HUES48 (cell line): ENCODE data around the gene CDK7.
"Not testable (repeated sequence)": the region's sequence is repeated elsewhere in the genome, so short reads cannot be mapped to it uniquely, and the experiment has no call there.

Experiments
- H3K27ac ChIP-seq: one replicate; pipeline ENCODE4 v1.7.0; 2013; ENCODE audit warnings: low read depth, low read length, inconsistent platforms
- H3K27me3 ChIP-seq: 2 replicates; pipeline ENCODE4 v1.6.1; 2013; ENCODE audit warnings: mild to moderate bottlenecking, low read length; ENCODE audit not compliant: control insufficient read depth, insufficient read depth
- H3K36me3 ChIP-seq: 2 replicates; pipeline ENCODE4 v1.6.1; 2013; ENCODE audit warnings: low read length; ENCODE audit not compliant: control insufficient read depth, insufficient read depth
- H3K4me1 ChIP-seq: 2 replicates; pipeline ENCODE4 v1.6.1; 2013; ENCODE audit warnings: mild to moderate bottlenecking, low read length; ENCODE audit not compliant: control insufficient read depth, insufficient read depth
- H3K4me3 ChIP-seq: 2 replicates; pipeline ENCODE4 v1.5.1; 2013; ENCODE audit warnings: mild to moderate bottlenecking, low read depth, low read length
- H3K9ac ChIP-seq: 2 replicates; pipeline ENCODE4 v1.6.1; 2013; ENCODE audit warnings: mild to moderate bottlenecking, low read depth, low read length, moderate library complexity
- H3K9me3 ChIP-seq: 2 replicates; pipeline ENCODE4 v1.6.1; 2013; ENCODE audit warnings: low read length; ENCODE audit not compliant: control insufficient read depth, insufficient read depth

The CDK7 gene

GRCh38 chr5:69237877-69238276 lies 3.2 kb downstream of the CDK7 start:
- H3K4me3 ChIP-seq = no peak overlapping the region
- H3K9me3 ChIP-seq = no peaks in the 10 kb centered on the region
- H3K9ac ChIP-seq = no peak overlapping the region
- H3K27me3 ChIP-seq = no peaks in the 10 kb centered on the region
- peaks cover 43% of the 10 kb centered on the region for H3K36me3 ChIP-seq
- H3K4me1 ChIP-seq = 0 out of 2 replicates have a peak, but pooled peaks cover 3% of the 10 kb centered on the region
- no peak overlapping the region for H3K27ac ChIP-seq

- Histone ChIP-seq H3K4me1 (0 out of 2 replicates have a peak, but pooled peaks cover 3% of the 10 kb centered on the region), H3K9me3 (no peaks in the 10 kb centered on the region), H3K27ac (no peak overlapping the region), H3K36me3 (peaks cover 43% of the 10 kb centered on the region), H3K9ac (no peak overlapping the region), H3K27me3 (no peaks in the 10 kb centered on the region), H3K4me3 (no peak overlapping the region)
These were observed 4.1 kb downstream of the CDK7 start for GRCh38 chr5:69238760-69239251.

- Histone ChIP-seq H3K36me3 (peaks cover 38% of the 10 kb centered on the region), H3K27ac (no peak overlapping the region), H3K4me3 (no peak overlapping the region), H3K9ac (no peak overlapping the region), H3K27me3 (no peaks in the 10 kb centered on the region), H3K4me1 (no peaks in the 10 kb centered on the region), H3K9me3 (no peaks in the 10 kb centered on the region)
These were observed 7.7 kb downstream of the CDK7 start for GRCh38 chr5:69242215-69242927.

- H3K4me3 ChIP-seq = no peak overlapping the region
- peaks cover 12% of the 10 kb centered on the region for H3K36me3 ChIP-seq
- no peak overlapping the region for H3K9ac ChIP-seq
- no peaks in the 10 kb centered on the region for H3K27me3 ChIP-seq
- H3K9me3 ChIP-seq = no peaks in the 10 kb centered on the region
- no peaks in the 10 kb centered on the region for H3K4me1 ChIP-seq
- no peak overlapping the region for H3K27ac ChIP-seq
These were observed 10.3 kb downstream of the CDK7 start for GRCh38 chr5:69245031-69245430.

GRCh38 chr5:69248019-69248418 lies 13.3 kb downstream of the CDK7 start:
- H3K9ac ChIP-seq = no peak overlapping the region
- H3K27ac ChIP-seq = no peak overlapping the region
- no peaks in the 10 kb centered on the region for H3K27me3 ChIP-seq
- no peaks in the 10 kb centered on the region for H3K9me3 ChIP-seq
- H3K4me1 ChIP-seq = no peaks in the 10 kb centered on the region
- H3K4me3 ChIP-seq = no peak overlapping the region
- H3K36me3 ChIP-seq = peaks cover 10% of the 10 kb centered on the region; the same call in 1 of the 2 replicates

GRCh38 chr5:69250593-69250992 lies 15.9 kb downstream of the CDK7 start:
- Histone ChIP-seq H3K36me3 (peaks cover 22% of the 10 kb centered on the region), H3K27me3 (no peaks in the 10 kb centered on the region), H3K27ac (no peak overlapping the region), H3K4me1 (no peaks in the 10 kb centered on the region), H3K9me3 (no peaks in the 10 kb centered on the region), H3K4me3 (no peak overlapping the region), H3K9ac (no peak overlapping the region)

GRCh38 chr5:69252437-69252836 lies 17.8 kb downstream of the CDK7 start:
- Histone ChIP-seq H3K36me3 (peaks cover 38% of the 10 kb centered on the region), H3K4me1 (no peaks in the 10 kb centered on the region), H3K4me3 (no peak overlapping the region), H3K9me3 (no peaks in the 10 kb centered on the region), H3K9ac (no peak overlapping the region), H3K27me3 (no peaks in the 10 kb centered on the region), H3K27ac (no peak overlapping the region)

- peaks cover 66% of the 10 kb centered on the region for H3K36me3 ChIP-seq
- not testable (repeated sequence) for H3K9ac ChIP-seq, H3K27me3 ChIP-seq, H3K4me1 ChIP-seq, H3K9me3 ChIP-seq, H3K27ac ChIP-seq, H3K4me3 ChIP-seq
These were observed 21.3 kb downstream of the CDK7 start for GRCh38 chr5:69255940-69256339.

GRCh38 chr5:69257577-69257976 lies 22.9 kb downstream of the CDK7 start:
- Histone ChIP-seq H3K27me3 (no peaks in the 10 kb centered on the region), H3K36me3 (peaks cover 76% of the 10 kb centered on the region), H3K27ac (no peak overlapping the region)

GRCh38 chr5:69261034-69261433 lies 26.3 kb downstream of the CDK7 start:
- H3K4me1 ChIP-seq = no peaks in the 10 kb centered on the region
- H3K4me3 ChIP-seq = no peak overlapping the region
- no peak overlapping the region for H3K27ac ChIP-seq
- peaks cover 80% of the 10 kb centered on the region for H3K36me3 ChIP-seq
- no peaks in the 10 kb centered on the region for H3K27me3 ChIP-seq
- no peaks in the 10 kb centered on the region for H3K9me3 ChIP-seq
- H3K9ac ChIP-seq = no peak overlapping the region

More at GRCh38 chr5:69257577-69257976, 22.9 kb downstream of the CDK7 start:
- no peak overlapping the region for H3K9ac ChIP-seq
- H3K4me3 ChIP-seq = no peak overlapping the region
- no peaks in the 10 kb centered on the region for H3K9me3 ChIP-seq
- no peaks in the 10 kb centered on the region for H3K4me1 ChIP-seq

GRCh38 chr5:69265931-69266330 lies 31.2 kb downstream of the CDK7 start:
- no peaks in the 10 kb centered on the region for H3K9me3 ChIP-seq
- no peak overlapping the region for H3K9ac ChIP-seq
- peaks cover 77% of the 10 kb centered on the region for H3K36me3 ChIP-seq
- H3K4me3 ChIP-seq = no peak overlapping the region
- no peaks in the 10 kb centered on the region for H3K27me3 ChIP-seq
- no peaks in the 10 kb centered on the region for H3K4me1 ChIP-seq
- no peak overlapping the region for H3K27ac ChIP-seq
